ENCODE results near the gene SMAD1.

DNA sequence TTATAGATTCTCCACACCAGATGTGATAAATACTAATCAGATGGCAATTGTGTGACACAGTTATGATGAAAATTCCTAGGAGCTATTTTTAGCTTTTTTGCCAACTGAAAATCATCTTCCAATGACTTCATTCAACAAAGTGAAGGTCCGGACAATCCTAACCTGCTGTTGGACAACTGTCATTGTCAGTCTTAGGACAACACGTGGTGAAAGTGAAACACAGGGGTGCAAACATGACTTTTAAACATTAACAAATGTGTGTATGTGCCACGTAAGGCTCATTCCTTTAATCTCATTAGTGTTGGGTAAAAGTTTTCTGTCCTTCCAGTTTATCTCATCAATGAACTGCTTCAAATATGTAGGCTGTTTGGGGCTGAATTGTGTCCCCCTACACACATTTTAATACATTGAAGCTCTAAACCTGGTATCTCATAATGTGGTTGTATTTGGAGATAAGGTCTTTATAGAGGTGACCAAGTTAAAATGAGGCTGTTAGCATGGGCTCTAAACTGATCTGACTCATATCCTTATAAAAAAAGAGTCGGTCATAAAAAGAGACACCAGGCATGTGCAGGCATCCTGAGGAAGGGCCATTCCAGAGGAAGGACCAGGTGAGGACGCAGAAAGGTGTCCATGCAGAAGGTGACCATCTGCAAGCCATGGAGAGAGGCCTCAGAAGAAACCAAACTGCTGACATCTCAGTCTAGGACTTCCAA lies 41.2 kb upstream of the SMAD1 start:
- TF ChIP-seq GATA2 (IDR thresholded peaks at IDR 0.05; ENCODE audit: low read depth, low read length) (no peak), GATA3 (IDR thresholded peaks at IDR 0.05; ENCODE audit: low read depth, low read length) (no peak)

All from SH-SY5Y (cell line).